Neutrophil (primary cell): ENCODE measurements around the gene GSTO2.

Experiments used
- H3K27ac ChIP-seq: fragments of 200-600 bp; sonication (generic); 2 replicates; pipeline ENCODE4 v1.5.1; 2016; ENCODE audit warnings: mild to moderate bottlenecking, moderate library complexity
- H3K27me3 ChIP-seq: fragments of 200-600 bp; sonication (generic); 2 replicates; pipeline ENCODE4 v1.6.0; 2016; ENCODE audit warnings: mild to moderate bottlenecking
- H3K36me3 ChIP-seq: fragments of 200-600 bp; sonication (generic); 2 replicates; pipeline ENCODE4 v1.5.1; 2017
- H3K4me1 ChIP-seq, 2 experiments: fragments of 200-600 bp in 1 of 2; sonication (generic) in 1 of 2; 1 replicate in 1 of 2; 2 replicates in 1 of 2; pipeline versions ENCODE4 v1.5.1 to v1.6.1; 2013 to 2016; ENCODE audit warnings: low read depth in 1 of 2, low read length in 1 of 2, mild to moderate bottlenecking in 1 of 2, moderate library complexity in 1 of 2; ENCODE audit not compliant: control insufficient read depth in 1 of 2, insufficient read depth in 1 of 2
- H3K4me3 ChIP-seq, 2 experiments: fragments of 200-600 bp in 1 of 2; sonication (generic) in 1 of 2; 1 replicate in 1 of 2; 2 replicates in 1 of 2; pipeline ENCODE4 v1.5.1; 2013 to 2016; ENCODE audit warnings: low read depth in 1 of 2, low read length in 1 of 2, mild to moderate bottlenecking in 1 of 2, moderate library complexity in 1 of 2
- H3K9me3 ChIP-seq: fragments of 200-600 bp; sonication (generic); 2 replicates; pipeline ENCODE4 v1.5.1; 2016
- TF ChIP-seq, protein P1 (sequence below): fragments of 200-600 bp; sonication (generic); IDR thresholded peaks from 2 replicates; pipeline ENCODE4 v1.5.1; 2016; ENCODE audit warnings: antibody characterized with exemption

The GSTO2 gene

DNA sequence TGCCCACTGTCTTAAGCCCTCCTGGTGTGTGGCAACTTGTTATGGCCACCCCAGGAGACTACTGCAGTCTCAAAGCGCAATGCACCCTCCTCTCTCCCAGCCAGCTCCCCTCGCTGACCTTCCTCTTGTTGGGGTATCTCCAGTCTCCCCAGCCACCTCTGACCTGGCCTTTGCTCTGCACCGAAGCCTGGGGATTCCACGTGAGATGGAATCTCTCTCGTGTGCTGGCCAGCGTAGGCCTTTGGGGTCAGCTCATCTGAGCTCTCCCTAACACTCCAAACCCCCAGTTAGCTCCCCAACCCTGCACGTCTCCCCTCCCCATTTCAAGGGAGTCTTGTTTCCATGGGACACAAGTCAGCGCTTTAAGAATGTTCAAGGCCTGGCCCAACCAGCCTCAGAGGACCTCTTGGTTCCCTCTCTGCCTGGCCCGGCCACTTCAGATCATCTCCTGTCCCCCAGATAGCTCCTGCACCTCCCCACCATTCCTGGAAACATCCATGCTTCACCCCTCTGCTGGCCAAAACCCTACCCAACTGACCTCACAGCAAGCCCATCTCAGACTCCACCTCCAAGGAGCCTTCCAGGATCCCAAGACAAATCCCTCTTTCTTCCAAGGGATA is 58.1 kb downstream of the GSTO2 start:
- TF ChIP-seq, protein P1, sequence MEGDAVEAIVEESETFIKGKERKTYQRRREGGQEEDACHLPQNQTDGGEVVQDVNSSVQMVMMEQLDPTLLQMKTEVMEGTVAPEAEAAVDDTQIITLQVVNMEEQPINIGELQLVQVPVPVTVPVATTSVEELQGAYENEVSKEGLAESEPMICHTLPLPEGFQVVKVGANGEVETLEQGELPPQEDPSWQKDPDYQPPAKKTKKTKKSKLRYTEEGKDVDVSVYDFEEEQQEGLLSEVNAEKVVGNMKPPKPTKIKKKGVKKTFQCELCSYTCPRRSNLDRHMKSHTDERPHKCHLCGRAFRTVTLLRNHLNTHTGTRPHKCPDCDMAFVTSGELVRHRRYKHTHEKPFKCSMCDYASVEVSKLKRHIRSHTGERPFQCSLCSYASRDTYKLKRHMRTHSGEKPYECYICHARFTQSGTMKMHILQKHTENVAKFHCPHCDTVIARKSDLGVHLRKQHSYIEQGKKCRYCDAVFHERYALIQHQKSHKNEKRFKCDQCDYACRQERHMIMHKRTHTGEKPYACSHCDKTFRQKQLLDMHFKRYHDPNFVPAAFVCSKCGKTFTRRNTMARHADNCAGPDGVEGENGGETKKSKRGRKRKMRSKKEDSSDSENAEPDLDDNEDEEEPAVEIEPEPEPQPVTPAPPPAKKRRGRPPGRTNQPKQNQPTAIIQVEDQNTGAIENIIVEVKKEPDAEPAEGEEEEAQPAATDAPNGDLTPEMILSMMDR = no peak
- Histone ChIP-seq H3K9me3 (no peaks in the 10 kb centered on the region), H3K4me1 (peaks cover 98 to 100% of the 10 kb centered on the region in 2 experiments), H3K4me3 (peak overlapping the region; percentile 67 to 72), H3K27ac (peak overlapping the region; percentile 99), H3K36me3 (peaks cover 42% of the 10 kb centered on the region), H3K27me3 (no peaks in the 10 kb centered on the region)

DNA sequence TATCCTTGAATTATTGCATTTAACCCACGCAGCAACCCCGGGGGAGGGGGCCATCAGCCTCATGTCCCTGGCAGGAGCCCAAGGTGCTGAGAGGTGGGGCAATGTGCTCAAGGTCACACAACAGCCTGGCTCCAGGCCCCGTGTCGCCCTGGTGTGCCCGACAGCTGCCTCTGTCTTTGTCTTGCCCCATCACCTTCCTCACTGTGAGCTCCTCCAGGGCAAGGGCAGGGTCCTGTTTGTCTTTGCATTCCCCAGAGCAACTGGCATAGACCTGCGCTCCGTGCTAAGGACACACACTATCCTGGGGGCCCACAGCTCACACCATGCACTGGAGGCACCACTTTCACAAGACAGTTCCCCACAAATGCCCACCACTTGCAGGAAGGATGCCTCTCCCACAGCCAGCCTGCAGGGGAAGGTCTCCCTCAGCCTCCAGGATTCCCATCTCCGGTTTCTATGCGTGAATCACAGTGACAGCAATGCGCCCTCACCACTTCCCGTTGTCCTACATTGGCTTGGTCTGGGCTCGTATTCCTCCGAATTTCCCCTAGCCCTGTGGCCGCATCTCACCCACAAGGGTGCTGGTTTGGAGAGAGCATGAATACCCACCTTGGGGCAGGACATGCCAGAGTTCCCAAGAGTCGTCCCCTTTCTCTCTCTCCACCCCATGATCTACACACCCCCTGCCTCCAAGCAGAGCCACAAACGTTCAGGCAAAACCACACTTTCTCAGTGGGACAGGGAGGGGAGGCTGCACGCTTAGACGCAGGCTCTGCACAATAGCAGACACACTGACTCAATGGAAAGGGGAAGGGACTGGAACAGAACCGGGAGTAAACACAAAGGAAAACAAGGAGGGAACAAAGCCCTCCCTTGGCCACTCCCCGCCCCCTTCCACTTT is 59.0 kb downstream of the GSTO2 start:
- Histone ChIP-seq H3K9me3 (no peaks in the 10 kb centered on the region), H3K27ac (peak overlapping the region; percentile 99), H3K4me3 (peak overlapping the region; percentile 67 to 72), H3K36me3 (peaks cover 50% of the 10 kb centered on the region), H3K27me3 (no peaks in the 10 kb centered on the region), H3K4me1 (peaks cover 98 to 100% of the 10 kb centered on the region in 2 experiments)
- TF ChIP-seq, protein P1 = no peak

DNA sequence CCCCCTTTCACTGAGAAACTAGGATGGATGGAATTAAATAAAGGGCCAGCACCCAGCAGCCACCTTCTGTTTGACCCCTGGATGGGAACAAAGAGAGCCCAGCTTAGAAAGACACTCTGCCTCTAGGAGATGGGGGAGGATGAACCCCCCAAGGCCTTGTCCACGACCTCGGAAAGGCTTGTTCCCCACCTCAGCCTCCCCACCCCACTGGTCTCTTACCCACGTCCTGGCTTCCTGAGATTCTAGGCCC is 59.6 kb downstream of the GSTO2 start:
- H3K36me3 ChIP-seq = peaks cover 50% of the 10 kb centered on the region
- H3K4me3 ChIP-seq = peak overlapping the region; percentile 67 to 72
- TF ChIP-seq, protein P1 = no peak

DNA sequence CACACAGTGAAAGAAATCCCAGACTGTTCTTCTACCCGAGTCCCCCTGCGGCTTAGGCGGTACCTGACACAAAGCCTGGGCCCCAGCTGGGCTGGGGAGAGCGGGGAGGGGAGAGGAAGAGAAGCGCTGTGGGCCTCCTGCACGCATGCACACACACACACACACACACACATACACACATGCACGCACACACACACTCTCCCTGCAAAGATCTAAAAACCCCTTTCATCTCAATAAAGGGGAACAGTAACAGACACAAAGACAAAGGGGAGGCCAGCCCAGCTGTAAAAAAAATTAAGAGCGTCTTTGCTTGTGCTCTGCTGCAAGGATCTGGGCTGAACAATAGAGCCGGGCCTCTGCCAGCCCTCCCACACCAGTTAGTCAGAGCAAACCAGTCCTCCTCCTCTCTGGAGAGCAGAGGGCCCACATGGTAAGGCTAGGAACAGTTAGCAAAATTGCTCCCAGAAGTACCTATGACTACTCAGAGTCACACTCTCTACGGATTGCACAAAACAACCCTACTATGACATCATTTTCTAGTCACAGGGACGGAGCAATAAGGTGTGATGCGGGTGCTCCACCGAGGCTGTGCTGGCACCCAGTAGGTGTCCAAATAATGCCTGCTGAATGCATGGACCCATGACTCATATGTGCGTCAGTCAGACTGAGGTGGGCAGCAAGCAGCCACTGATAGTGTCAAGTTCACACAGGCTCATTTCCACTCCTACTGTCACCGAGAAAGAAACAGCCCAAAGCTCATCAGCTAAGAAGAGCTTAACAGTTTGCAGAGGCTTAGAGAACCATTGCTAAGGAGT is 60.1 kb downstream of the GSTO2 start:
- TF ChIP-seq, protein P1 = no peak
- H3K4me3 ChIP-seq = peak overlapping the region; percentile 67 to 72
- peaks cover 98 to 100% of the 10 kb centered on the region in 2 experiments for H3K4me1 ChIP-seq
- peak overlapping the region; percentile 99 for H3K27ac ChIP-seq
- H3K27me3 ChIP-seq = no peaks in the 10 kb centered on the region
- H3K36me3 ChIP-seq = peaks cover 53% of the 10 kb centered on the region
- H3K9me3 ChIP-seq = no peaks in the 10 kb centered on the region

More for the DNA sequence above, 59.6 kb downstream of the GSTO2 start:
- Histone ChIP-seq H3K4me1 (peaks cover 98 to 100% of the 10 kb centered on the region in 2 experiments), H3K27me3 (no peaks in the 10 kb centered on the region), H3K27ac (peak overlapping the region; percentile 99), H3K9me3 (no peaks in the 10 kb centered on the region)

DNA sequence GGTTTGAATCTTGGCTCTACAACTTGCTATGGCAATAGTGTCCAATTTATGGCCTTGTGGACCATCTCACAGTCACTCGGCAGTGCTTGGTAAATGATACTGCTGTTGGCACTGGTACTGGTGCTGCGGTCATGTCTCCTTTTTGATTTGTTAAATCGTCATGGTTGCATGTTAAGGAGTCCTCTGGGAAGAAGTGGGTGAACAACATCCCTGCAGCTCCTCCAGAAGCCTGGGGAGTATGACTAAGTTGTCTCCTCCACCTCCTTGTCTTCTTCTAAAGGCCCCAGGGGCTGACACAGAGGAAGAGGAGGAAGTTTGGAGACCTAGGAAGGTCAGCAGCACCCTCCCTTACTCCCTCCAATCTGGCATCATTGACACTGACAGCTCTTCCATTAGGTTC is 60.8 kb downstream of the GSTO2 start:
- Histone ChIP-seq H3K27me3 (no peaks in the 10 kb centered on the region), H3K36me3 (peaks cover 59% of the 10 kb centered on the region), H3K4me3 (peak overlapping the region; percentile 67 to 72), H3K27ac (peak overlapping the region; percentile 99), H3K9me3 (no peaks in the 10 kb centered on the region), H3K4me1 (peaks cover 100% of the 10 kb centered on the region in 2 experiments)
- TF ChIP-seq, protein P1 = no peak
